ENCODE measurements around the gene NTN1.

DNA sequence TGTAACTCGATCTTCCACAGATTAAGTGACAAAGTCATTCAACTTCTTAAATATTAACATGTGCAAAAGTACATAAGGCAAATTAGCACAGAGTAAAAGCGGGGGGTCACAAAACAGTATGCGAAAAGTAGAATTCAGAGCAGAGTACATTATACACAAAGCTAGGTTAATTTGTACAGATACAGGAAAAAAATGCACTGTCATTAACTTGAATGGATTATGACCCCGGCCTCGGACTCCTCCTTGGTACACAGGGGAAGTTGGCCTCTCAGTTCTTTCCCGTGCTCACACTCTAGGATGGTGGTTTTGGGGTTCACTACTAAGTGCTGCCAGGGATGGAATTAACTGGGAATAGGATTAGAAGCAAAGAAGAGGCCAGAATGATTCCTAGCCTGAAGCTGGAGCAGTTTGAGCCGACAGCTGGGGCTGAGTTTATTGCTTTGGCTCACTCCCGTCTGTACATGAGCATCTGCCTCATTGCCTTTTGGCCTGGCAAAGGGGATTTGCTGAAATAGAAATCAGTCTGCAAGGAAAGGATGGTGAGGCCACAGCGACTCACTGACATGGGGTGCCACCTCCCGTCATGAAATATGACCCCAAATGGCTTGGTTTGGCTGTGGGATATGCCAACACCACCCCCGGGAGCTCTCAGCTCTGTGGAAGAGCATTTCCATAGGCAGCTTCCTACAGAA lies 23.6 kb downstream of the NTN1 start:
- TF ChIP-seq, protein P1, sequence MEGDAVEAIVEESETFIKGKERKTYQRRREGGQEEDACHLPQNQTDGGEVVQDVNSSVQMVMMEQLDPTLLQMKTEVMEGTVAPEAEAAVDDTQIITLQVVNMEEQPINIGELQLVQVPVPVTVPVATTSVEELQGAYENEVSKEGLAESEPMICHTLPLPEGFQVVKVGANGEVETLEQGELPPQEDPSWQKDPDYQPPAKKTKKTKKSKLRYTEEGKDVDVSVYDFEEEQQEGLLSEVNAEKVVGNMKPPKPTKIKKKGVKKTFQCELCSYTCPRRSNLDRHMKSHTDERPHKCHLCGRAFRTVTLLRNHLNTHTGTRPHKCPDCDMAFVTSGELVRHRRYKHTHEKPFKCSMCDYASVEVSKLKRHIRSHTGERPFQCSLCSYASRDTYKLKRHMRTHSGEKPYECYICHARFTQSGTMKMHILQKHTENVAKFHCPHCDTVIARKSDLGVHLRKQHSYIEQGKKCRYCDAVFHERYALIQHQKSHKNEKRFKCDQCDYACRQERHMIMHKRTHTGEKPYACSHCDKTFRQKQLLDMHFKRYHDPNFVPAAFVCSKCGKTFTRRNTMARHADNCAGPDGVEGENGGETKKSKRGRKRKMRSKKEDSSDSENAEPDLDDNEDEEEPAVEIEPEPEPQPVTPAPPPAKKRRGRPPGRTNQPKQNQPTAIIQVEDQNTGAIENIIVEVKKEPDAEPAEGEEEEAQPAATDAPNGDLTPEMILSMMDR (tag by site-specific recombination; IDR thresholded peaks at IDR 0.05), result no peak
- TF ChIP-seq ZNF292 (tag by site-specific recombination; IDR thresholded peaks at IDR 0.05; ENCODE audit: borderline replicate concordance, low read depth) (no peak), ZNF670 (tag by site-specific recombination; IDR thresholded peaks at IDR 0.05; ENCODE audit: low read depth) (no peak), ZNF140 (tag by site-specific recombination; IDR thresholded peaks at IDR 0.05) (no peak), ZBTB8A (tag by site-specific recombination; IDR thresholded peaks at IDR 0.05) (no peak), ZNF324 (tag by site-specific recombination; IDR thresholded peaks at IDR 0.05) (no peak), ZFP3 (tag by site-specific recombination; IDR thresholded peaks at IDR 0.05; ENCODE audit: low read depth) (no peak), ZNF654 (tag by site-specific recombination; IDR thresholded peaks at IDR 0.05; ENCODE audit: low read depth) (no peak), ZNF548 (tag by site-specific recombination; IDR thresholded peaks at IDR 0.05) (no peak), KLF10 (tag by site-specific recombination; IDR thresholded peaks at IDR 0.05) (no peak)
- TF ChIP-seq, protein P2, sequence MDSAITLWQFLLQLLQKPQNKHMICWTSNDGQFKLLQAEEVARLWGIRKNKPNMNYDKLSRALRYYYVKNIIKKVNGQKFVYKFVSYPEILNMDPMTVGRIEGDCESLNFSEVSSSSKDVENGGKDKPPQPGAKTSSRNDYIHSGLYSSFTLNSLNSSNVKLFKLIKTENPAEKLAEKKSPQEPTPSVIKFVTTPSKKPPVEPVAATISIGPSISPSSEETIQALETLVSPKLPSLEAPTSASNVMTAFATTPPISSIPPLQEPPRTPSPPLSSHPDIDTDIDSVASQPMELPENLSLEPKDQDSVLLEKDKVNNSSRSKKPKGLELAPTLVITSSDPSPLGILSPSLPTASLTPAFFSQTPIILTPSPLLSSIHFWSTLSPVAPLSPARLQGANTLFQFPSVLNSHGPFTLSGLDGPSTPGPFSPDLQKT (IDR thresholded peaks at IDR 0.05; ENCODE audit: borderline replicate concordance, low read depth, low read length), result no peak

Data from HEK293 (cell line).